Ovary (tissue), 3 donors: Measurements from ENCODE around the gene LCP2.

ENCODE experiments used
- EP300 ChIP-seq: sonication (generic); formaldehyde crosslinking; IDR thresholded peaks from one replicate; pipeline ENCODE4 v1.6.1; 2017; ENCODE audit warnings: antibody characterized with exemption
- POLR2A ChIP-seq: fragments of 450-650 bp; IDR thresholded peaks from one replicate; pipeline ENCODE4 v1.6.1; 2017; ENCODE audit warnings: antibody characterized with exemption, mild to moderate bottlenecking, moderate library complexity
- TF ChIP-seq, protein P1 (sequence below), 3 donors: fragments of 450-650 bp in 2 of 3; fragments of 200-600 bp in 1 of 3; IDR thresholded peaks; one replicate each; pipeline versions ENCODE4 v1.5.1 to v1.8.0; 2016 to 2022; ENCODE audit warnings: antibody characterized with exemption in 3 of 3, mild to moderate bottlenecking in 1 of 3
- donor health status: DM: no; HTN: no; CAD: no.

DNA sequence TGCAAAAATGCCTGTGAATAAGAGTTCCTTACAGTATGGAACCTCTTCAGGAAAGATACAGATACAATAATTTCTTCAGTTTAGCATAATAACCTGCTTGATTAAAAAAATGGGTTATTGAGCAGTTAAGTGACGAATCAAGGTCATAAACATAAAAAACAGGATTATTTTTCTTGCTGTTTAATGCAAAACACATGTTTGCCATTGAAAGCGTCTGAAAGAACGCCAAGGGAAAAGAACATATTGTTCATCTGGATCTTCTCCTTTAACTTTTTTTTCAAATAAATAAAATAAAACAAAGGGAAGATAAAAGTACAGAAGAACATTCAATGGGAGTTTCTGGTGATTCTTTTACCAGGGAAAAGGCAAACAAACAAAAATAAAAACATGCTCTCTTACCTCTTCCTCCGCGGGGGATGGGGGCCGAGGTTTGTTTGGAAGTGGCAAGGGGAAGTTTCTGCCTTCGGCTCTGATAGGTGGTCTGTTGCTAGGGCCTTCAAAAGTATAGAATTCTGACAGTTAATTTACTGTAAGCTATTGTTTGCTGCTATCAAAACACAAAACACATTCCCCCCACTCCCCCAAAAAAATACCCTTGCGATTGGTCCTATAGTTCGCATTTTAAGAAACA lies 44.7 kb downstream of the LCP2 start:
- TF ChIP-seq, protein P1, sequence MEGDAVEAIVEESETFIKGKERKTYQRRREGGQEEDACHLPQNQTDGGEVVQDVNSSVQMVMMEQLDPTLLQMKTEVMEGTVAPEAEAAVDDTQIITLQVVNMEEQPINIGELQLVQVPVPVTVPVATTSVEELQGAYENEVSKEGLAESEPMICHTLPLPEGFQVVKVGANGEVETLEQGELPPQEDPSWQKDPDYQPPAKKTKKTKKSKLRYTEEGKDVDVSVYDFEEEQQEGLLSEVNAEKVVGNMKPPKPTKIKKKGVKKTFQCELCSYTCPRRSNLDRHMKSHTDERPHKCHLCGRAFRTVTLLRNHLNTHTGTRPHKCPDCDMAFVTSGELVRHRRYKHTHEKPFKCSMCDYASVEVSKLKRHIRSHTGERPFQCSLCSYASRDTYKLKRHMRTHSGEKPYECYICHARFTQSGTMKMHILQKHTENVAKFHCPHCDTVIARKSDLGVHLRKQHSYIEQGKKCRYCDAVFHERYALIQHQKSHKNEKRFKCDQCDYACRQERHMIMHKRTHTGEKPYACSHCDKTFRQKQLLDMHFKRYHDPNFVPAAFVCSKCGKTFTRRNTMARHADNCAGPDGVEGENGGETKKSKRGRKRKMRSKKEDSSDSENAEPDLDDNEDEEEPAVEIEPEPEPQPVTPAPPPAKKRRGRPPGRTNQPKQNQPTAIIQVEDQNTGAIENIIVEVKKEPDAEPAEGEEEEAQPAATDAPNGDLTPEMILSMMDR (IDR thresholded peaks at IDR 0.05): no peak
- TF ChIP-seq POLR2A: no peak
- TF ChIP-seq EP300: no peak
